Thoracic aorta (tissue), 2 donors: ENCODE results near the gene GABBR2. TPM values are rescaled to one million over a fixed set of nuclear protein-coding genes. Genes with fewer than 3 reads are reported as not detected.

Experiments used
- ATAC-seq: fragments of 150-250 bp; one replicate; pipeline ENCODE4 v1.8.0; 2017; ENCODE audit warnings: low read depth; ENCODE audit not compliant: insufficient number of reproducible peaks, low FRiP score
- DNase-seq: peaks from one replicate; pipeline ENCODE4 v3.0.0-alpha.2; 2020; ENCODE audit warnings: low spot score
- H3K27ac ChIP-seq, 2 donors: fragments of 200-600 bp; sonication (generic); 1 replicate in 1 of 2; 2 replicates in 1 of 2; pipeline ENCODE4 v1.5.1; 2016; ENCODE audit warnings: mild to moderate bottlenecking in 2 of 2, moderate library complexity in 2 of 2
- H3K27me3 ChIP-seq: fragments of 200-600 bp; sonication (generic); replicated peaks from 2 replicates; pipeline ENCODE4 v1.6.0; 2016; ENCODE audit warnings: mild to moderate bottlenecking; ENCODE audit not compliant: insufficient read depth
- H3K36me3 ChIP-seq: fragments of 200-600 bp; sonication (generic); one replicate; pipeline ENCODE4 v1.5.1; 2016
- H3K4me1 ChIP-seq, 2 donors: fragments of 200-600 bp; sonication (generic); 1 replicate in 1 of 2; 2 replicates in 1 of 2; pipeline versions ENCODE4 v1.5.1 to v1.6.0; 2016; ENCODE audit warnings: low read depth in 2 of 2, mild to moderate bottlenecking in 1 of 2; ENCODE audit not compliant: control insufficient read depth in 1 of 2
- H3K4me3 ChIP-seq: fragments of 200-600 bp; sonication (generic); 2 replicates; pipeline ENCODE4 v1.5.1; 2016; ENCODE audit warnings: mild to moderate bottlenecking
- H3K9me3 ChIP-seq: fragments of 200-600 bp; sonication (generic); 2 replicates; pipeline ENCODE4 v1.5.1; 2016
- total RNA-seq, 2 donors: library from RNA; depleted of rRNA; stranded (reverse); fragments of >200 nt; gene quantifications; one replicate each; pipeline versions ENCODE4 v1.1.0 to v1.2.3, GENCODE V29; 2016
- TF ChIP-seq, protein P1 (sequence below): fragments of 200-600 bp; sonication (generic); IDR thresholded peaks from one replicate; pipeline ENCODE4 v1.5.1; 2019; ENCODE audit warnings: antibody characterized with exemption

GABBR2 gene
- total RNA-seq, 2 donors from 2014 or later = not detected

GRCh38 chr9:98597236-98597771 is 111.4 kb downstream of the GABBR2 start:
- H3K36me3 ChIP-seq = no peaks in the 10 kb centered on the region

DNA sequence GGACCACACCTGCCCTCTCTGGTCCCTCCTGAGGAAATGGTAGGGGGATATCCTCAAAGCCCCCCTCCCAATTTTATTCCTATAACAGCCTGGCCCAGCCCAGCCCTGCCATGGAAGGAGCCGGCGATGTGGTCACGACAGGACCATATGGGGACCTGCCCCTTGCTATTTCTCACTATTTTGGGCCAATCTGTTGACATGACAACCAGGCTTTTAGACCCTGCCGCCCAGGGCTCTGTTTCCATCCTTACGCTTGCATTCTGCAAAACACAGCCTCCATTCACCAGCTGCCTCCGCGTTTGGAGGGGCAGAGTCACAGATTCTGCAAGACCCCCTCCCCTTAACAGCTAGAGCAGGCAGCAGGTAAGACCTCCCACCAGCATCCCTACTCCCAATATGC is 112.2 kb downstream of the GABBR2 start:
- H3K9me3 ChIP-seq = no peaks in the 10 kb centered on the region
- ATAC-seq (no peak), DNase-seq (no peak)
- no peak overlapping the region for H3K4me3 ChIP-seq
- H3K27me3 ChIP-seq = no peaks in the 10 kb centered on the region
- H3K27ac ChIP-seq = no peak overlapping the region
- peaks cover 0 to 6% of the 10 kb centered on the region in 2 donors for H3K4me1 ChIP-seq
- no peaks in the 10 kb centered on the region for H3K36me3 ChIP-seq
- TF ChIP-seq, protein P1, sequence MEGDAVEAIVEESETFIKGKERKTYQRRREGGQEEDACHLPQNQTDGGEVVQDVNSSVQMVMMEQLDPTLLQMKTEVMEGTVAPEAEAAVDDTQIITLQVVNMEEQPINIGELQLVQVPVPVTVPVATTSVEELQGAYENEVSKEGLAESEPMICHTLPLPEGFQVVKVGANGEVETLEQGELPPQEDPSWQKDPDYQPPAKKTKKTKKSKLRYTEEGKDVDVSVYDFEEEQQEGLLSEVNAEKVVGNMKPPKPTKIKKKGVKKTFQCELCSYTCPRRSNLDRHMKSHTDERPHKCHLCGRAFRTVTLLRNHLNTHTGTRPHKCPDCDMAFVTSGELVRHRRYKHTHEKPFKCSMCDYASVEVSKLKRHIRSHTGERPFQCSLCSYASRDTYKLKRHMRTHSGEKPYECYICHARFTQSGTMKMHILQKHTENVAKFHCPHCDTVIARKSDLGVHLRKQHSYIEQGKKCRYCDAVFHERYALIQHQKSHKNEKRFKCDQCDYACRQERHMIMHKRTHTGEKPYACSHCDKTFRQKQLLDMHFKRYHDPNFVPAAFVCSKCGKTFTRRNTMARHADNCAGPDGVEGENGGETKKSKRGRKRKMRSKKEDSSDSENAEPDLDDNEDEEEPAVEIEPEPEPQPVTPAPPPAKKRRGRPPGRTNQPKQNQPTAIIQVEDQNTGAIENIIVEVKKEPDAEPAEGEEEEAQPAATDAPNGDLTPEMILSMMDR = no peak

More at GRCh38 chr9:98597236-98597771, 111.4 kb downstream of the GABBR2 start:
- DNase-seq (no peak), ATAC-seq (no peak)
- H3K27me3 ChIP-seq = no peaks in the 10 kb centered on the region
- no peak overlapping the region for H3K27ac ChIP-seq
- no peaks in the 10 kb centered on the region for H3K9me3 ChIP-seq
- TF ChIP-seq, protein P1 = no peak
- peaks cover 0 to 6% of the 10 kb centered on the region in 2 donors for H3K4me1 ChIP-seq
- H3K4me3 ChIP-seq = no peak overlapping the region

DNA sequence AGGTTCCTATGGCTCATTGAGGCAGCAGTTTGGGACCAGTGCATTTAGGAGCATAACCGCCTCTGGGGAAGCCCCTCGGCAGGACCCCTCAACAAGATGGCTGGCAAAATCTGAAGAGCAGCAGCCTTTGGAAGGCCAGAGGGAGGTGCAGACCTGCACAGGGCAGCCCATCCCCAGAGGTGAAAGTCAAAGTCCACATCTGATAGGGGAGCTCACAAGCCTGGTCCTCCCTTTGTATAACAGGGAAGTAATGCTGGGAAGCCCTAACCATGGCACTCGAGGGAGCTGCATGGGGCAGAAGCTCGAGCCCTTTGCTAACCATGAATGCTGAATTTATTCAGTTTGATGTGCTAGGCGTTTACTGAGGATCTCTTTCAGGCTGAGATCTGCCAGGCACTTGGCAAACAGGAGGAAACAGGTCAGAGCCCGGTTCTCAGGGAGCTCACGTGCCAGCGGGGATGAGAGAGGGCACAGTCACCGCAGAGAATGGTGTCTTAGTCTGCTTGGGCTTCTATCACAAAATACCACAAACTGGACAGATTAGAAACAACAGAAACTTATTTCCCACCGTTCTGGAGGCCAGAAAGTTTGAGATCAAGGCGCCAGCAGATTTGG is 114.1 kb downstream of the GABBR2 start:
- no peak for ATAC-seq
- DNase-seq = no peak

DNA sequence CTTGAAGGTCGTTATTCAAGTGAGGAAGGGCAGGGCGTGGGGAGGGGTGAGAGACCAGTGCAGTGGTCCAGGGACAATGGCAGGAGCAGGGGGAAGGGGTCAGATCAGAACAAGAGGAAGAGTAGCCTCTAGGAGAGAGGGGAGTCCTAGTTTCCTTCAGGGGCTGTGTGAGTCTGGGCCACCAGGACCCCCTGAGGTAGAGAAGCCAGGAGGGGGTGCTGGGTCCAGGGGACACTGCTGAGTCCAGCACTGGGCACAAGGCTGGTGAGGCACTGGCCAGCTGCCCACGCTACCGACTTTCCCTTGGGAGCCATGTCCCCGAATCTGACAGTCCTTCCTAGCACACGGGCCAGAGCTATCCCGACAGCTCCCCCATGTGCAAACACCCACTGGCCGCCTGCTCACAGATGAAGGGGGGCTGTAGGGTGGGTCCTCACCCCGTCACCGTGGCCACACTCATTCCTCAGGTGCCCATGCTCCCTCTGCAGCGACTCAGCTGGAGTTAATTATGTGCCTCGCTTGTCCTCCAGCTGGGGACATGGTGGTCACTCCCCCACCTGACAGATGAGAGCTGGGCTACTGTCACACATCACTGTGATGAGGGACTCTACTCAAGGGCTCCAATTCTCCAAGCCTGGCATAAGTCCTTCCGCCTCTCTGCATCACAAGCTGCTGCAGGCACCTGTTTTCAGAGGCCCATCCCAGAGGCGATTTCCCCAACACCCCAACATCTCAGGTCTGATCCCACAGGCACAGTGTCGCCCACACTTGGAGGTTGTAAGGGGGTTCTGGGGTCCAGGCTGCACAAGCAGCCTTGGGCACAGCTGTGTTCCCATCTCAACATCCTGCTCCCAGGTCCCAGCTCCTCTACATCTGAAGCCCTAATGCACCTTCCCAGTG is 115.1 kb downstream of the GABBR2 start:
- ATAC-seq (no peak), DNase-seq (no peak)
- H3K36me3 ChIP-seq = no peaks in the 10 kb centered on the region
- TF ChIP-seq, protein P1 = no peak
- peaks cover 0 to 6% of the 10 kb centered on the region in 2 donors for H3K4me1 ChIP-seq
- H3K27me3 ChIP-seq = no peaks in the 10 kb centered on the region
- no peak overlapping the region for H3K4me3 ChIP-seq
- no peaks in the 10 kb centered on the region for H3K9me3 ChIP-seq
- no peak overlapping the region for H3K27ac ChIP-seq

More for the DNA sequence above, 114.1 kb downstream of the GABBR2 start:
- TF ChIP-seq, protein P1 = no peak
- Histone ChIP-seq H3K27me3 (no peaks in the 10 kb centered on the region), H3K9me3 (no peaks in the 10 kb centered on the region), H3K4me3 (no peak overlapping the region), H3K27ac (no peak overlapping the region), H3K4me1 (peaks cover 0 to 6% of the 10 kb centered on the region in 2 donors), H3K36me3 (no peaks in the 10 kb centered on the region)

DNA sequence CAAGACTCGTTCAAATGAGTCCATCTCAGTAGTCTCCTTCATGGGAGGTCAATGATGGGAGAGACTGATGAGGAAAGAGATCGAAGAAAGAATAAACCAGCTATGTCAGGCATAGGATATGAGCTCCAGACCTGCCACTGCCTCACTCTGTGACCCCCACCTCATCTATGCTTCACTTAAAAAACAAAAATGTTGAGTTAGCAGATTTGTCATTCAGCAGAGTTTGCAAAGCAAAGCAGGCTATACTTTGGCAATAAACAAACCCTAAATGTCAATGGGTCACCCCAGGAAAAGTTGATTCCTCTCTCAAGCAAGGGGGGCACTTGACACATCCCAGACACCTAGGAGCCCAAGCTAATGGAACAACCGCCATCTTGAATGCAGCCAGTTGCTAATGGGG is 117.0 kb downstream of the GABBR2 start:
- no peak overlapping the region for H3K27ac ChIP-seq
- no peaks in the 10 kb centered on the region for H3K4me1 ChIP-seq
- H3K4me3 ChIP-seq = no peak overlapping the region
- DNase-seq (no peak), ATAC-seq (no peak)
- H3K36me3 ChIP-seq = no peaks in the 10 kb centered on the region
- TF ChIP-seq, protein P1 = no peak
- H3K9me3 ChIP-seq = no peaks in the 10 kb centered on the region
- no peaks in the 10 kb centered on the region for H3K27me3 ChIP-seq
